ENCODE data around the gene SRSF12. TPM values are rescaled to one million over a fixed set of nuclear protein-coding genes. Genes with fewer than 3 reads are reported as not detected.

SRSF12 gene
- total and polyA plus RNA-seq, 2 donors from 2014 or later, result 1.0 to 2.3 TPM

GRCh38 chr6:89048985-89049384 lies 68.9 kb downstream of the SRSF12 start:
- Histone ChIP-seq H3K4me1 (ENCODE audit: control insufficient read depth in 2 of 3, insufficient read depth in 2 of 3, low read depth in 1 of 3, low read length in 3 of 3) (no peaks in the 10 kb centered on the region), H3K9me3 (ENCODE audit: control insufficient read depth in 2 of 3, insufficient read depth in 1 of 3, low read length in 3 of 3) (peaks cover 0 to under 1% (median 0%) of the 10 kb centered on the region in 3 donors), H3K9ac (ENCODE audit: low read length in 3 of 3) (no peak overlapping the region), H3K27me3 (ENCODE audit: control insufficient read depth, insufficient read depth, low read length) (no peaks in the 10 kb centered on the region), H3K36me3 (ENCODE audit: control insufficient read depth in 2 of 3, insufficient read depth in 3 of 3, low read length in 3 of 3) (no peaks in the 10 kb centered on the region), H3K4me3 (ENCODE audit: low read length in 3 of 3) (no peak overlapping the region), H3K27ac (ENCODE audit: low read depth in 2 of 2, low read length in 2 of 2) (no peak overlapping the region)
- DNase-seq (no peak), FAIRE-seq (no peak)
- intact Hi-C loops (cut with DNase I), result no loop called here
- TF ChIP-seq, protein P1, sequence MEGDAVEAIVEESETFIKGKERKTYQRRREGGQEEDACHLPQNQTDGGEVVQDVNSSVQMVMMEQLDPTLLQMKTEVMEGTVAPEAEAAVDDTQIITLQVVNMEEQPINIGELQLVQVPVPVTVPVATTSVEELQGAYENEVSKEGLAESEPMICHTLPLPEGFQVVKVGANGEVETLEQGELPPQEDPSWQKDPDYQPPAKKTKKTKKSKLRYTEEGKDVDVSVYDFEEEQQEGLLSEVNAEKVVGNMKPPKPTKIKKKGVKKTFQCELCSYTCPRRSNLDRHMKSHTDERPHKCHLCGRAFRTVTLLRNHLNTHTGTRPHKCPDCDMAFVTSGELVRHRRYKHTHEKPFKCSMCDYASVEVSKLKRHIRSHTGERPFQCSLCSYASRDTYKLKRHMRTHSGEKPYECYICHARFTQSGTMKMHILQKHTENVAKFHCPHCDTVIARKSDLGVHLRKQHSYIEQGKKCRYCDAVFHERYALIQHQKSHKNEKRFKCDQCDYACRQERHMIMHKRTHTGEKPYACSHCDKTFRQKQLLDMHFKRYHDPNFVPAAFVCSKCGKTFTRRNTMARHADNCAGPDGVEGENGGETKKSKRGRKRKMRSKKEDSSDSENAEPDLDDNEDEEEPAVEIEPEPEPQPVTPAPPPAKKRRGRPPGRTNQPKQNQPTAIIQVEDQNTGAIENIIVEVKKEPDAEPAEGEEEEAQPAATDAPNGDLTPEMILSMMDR (IDR thresholded peaks at IDR 0.05; ENCODE audit: borderline replicate concordance, extremely low read depth, insufficient read depth), result no peak

DNA sequence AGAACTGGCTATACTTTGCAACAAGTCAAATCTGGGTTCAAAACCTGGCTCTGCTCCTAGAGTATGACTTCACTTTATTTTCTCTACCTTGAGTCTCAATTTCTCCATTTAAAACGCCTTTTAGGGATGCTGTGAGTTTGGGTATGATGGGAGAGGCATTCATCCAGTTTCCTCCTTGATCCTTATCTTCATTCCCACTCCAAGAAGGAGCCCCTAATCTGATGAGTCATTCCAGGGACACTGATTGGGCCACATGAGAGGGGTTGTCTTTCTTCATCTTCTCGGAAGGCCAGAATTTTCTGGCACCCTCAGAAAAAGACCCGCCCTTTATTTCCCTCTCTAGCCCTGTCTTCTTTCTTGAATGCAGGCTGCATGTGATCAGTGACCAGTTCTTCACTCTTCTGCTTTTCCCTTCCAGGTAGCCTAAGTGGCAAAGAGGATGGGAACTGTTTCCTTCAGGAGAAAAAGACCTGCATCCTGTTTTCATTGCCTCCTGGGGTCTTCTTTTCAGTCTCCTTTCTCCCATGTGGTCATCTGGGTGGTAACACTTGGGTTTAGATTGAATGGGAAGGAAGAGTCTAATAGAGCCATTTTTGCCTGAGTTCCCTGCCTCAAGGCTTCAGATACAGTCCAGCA lies 69.5 kb downstream of the SRSF12 start:
- H3K36me3 ChIP-seq (ENCODE audit: control insufficient read depth in 2 of 3, insufficient read depth in 3 of 3, low read length in 3 of 3), result no peaks in the 10 kb centered on the region
- FAIRE-seq (no peak), DNase-seq (no peak)
- no peaks in the 10 kb centered on the region for H3K27me3 ChIP-seq (ENCODE audit: control insufficient read depth, insufficient read depth, low read length)
- TF ChIP-seq, protein P1 (IDR thresholded peaks at IDR 0.05; ENCODE audit: borderline replicate concordance, extremely low read depth, insufficient read depth), result no peak
- H3K4me3 ChIP-seq (ENCODE audit: low read length in 3 of 3), result no peak overlapping the region
- no peaks in the 10 kb centered on the region for H3K9me3 ChIP-seq (ENCODE audit: control insufficient read depth in 2 of 3, insufficient read depth in 1 of 3, low read length in 3 of 3)
- H3K9ac ChIP-seq (ENCODE audit: low read length in 3 of 3), result no peak overlapping the region
- intact Hi-C loops (cut with DNase I), result no loop called here
- no peaks in the 10 kb centered on the region for H3K4me1 ChIP-seq (ENCODE audit: control insufficient read depth in 2 of 3, insufficient read depth in 2 of 3, low read depth in 1 of 3, low read length in 3 of 3)
- no peak overlapping the region for H3K27ac ChIP-seq (ENCODE audit: low read depth in 2 of 2, low read length in 2 of 2)

DNA sequence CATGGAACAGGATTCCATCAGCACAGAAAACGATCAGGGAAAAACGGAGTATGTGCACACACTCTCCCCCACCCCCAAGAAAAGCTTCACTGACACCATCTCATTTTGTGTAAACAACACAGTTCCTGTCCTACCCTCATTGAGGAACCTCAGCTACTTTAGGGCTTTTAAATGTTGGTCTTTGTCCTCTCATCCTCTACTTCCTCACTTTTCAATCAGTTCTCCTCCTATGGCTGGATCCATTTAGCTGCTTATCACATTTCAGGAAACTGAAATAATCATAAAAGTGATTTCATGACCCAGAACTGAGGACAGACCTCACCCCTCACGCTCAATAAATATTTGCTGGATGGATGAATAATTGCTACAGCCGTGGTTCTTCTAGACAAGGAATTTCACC lies 70.4 kb downstream of the SRSF12 start:
- Histone ChIP-seq H3K27ac (ENCODE audit: low read depth in 2 of 2, low read length in 2 of 2) (no peak overlapping the region), H3K36me3 (ENCODE audit: control insufficient read depth in 2 of 3, insufficient read depth in 3 of 3, low read length in 3 of 3) (no peaks in the 10 kb centered on the region), H3K4me1 (ENCODE audit: control insufficient read depth in 2 of 3, insufficient read depth in 2 of 3, low read depth in 1 of 3, low read length in 3 of 3) (no peaks in the 10 kb centered on the region), H3K9me3 (ENCODE audit: control insufficient read depth in 2 of 3, insufficient read depth in 1 of 3, low read length in 3 of 3) (no peaks in the 10 kb centered on the region), H3K9ac (ENCODE audit: low read length in 3 of 3) (no peak overlapping the region), H3K4me3 (ENCODE audit: low read length in 3 of 3) (no peak overlapping the region), H3K27me3 (ENCODE audit: control insufficient read depth, insufficient read depth, low read length) (no peaks in the 10 kb centered on the region)
- TF ChIP-seq, protein P1 (IDR thresholded peaks at IDR 0.05; ENCODE audit: borderline replicate concordance, extremely low read depth, insufficient read depth), result no peak
- DNase-seq (no peak), FAIRE-seq (no peak)
- intact Hi-C loops (cut with DNase I), result no loop called here

Other genes with a start within 250 kb of the SRSF12 start
- gene RNGTT, start 154.5 kb downstream of the SRSF12 start, total RNA-seq, result 13.8 TPM
- gene RNGTT, start 154.5 kb downstream of the SRSF12 start, polyA plus RNA-seq (ENCODE audit: insufficient read depth, low read depth, low replicate concordance), result 5.4 TPM
- 232 TPM for gene PNRC1, start 37.3 kb downstream of the SRSF12 start, total RNA-seq
- gene PNRC1, start 37.3 kb downstream of the SRSF12 start, polyA plus RNA-seq (ENCODE audit: insufficient read depth, low read depth, low replicate concordance), result 72.0 TPM
- 14.4 TPM for gene PM20D2, start 28.0 kb upstream of the SRSF12 start, total RNA-seq
- gene PM20D2, start 28.0 kb upstream of the SRSF12 start, polyA plus RNA-seq (ENCODE audit: insufficient read depth, low read depth, low replicate concordance), result 5.7 TPM
- not detected for gene GABRR1, start 99.3 kb upstream of the SRSF12 start, total RNA-seq
- gene GABRR1, start 99.3 kb upstream of the SRSF12 start, polyA plus RNA-seq (ENCODE audit: insufficient read depth, low read depth, low replicate concordance), result not detected
- 0.38 TPM for gene GABRR2, start 197.2 kb upstream of the SRSF12 start, total RNA-seq
- gene GABRR2, start 197.2 kb upstream of the SRSF12 start, polyA plus RNA-seq (ENCODE audit: insufficient read depth, low read depth, low replicate concordance), result not detected
- gene UBE2J1, start 234.7 kb upstream of the SRSF12 start, total RNA-seq, result 47.3 TPM
- 22.8 TPM for gene UBE2J1, start 234.7 kb upstream of the SRSF12 start, polyA plus RNA-seq (ENCODE audit: insufficient read depth, low read depth, low replicate concordance)